GM23338 (cell line): ENCODE data around the gene SPATA20. TPM values are rescaled to one million over a fixed set of nuclear protein-coding genes. Genes with fewer than 3 reads are reported as not detected.

Experiments used
- ATAC-seq: fragments of 200-7000 bp; cut with Tn5 transposase; 3 replicates; pipeline ENCODE4 v1.9.1; 2020
- DNase-seq: peaks from one replicate; pipeline ENCODE4 v3.0.0-alpha.2; 2015; ENCODE audit warnings: low spot score
- H2AFZ ChIP-seq: fragments of 200-600 bp; sonication (generic); 2 replicates; pipeline ENCODE4 v1.8.0; 2016; ENCODE audit warnings: antibody characterized with exemption, mild to moderate bottlenecking, moderate library complexity
- H3F3A ChIP-seq: fragments of 200-600 bp; sonication (generic); replicated peaks from 2 replicates; pipeline ENCODE4 v1.8.0; 2017; ENCODE audit warnings: antibody characterized with exemption, mixed run types, low read depth
- H3K27ac ChIP-seq: fragments of 200-600 bp; sonication (generic); 2 replicates; pipeline ENCODE4 v1.6.1; 2016; ENCODE audit warnings: low read depth
- H3K27me3 ChIP-seq: fragments of 200-600 bp; sonication (generic); 2 replicates; pipeline ENCODE4 v1.8.0; 2016; ENCODE audit warnings: mild to moderate bottlenecking, mixed run types, moderate library complexity; ENCODE audit not compliant: insufficient read depth
- H3K36me3 ChIP-seq: fragments of 200-600 bp; sonication (generic); 2 replicates; pipeline ENCODE4 v1.8.0; 2016; ENCODE audit warnings: mild to moderate bottlenecking; ENCODE audit not compliant: insufficient read depth
- H3K4me1 ChIP-seq: fragments of 200-600 bp; sonication (generic); 2 replicates; pipeline ENCODE4 v1.8.0; 2016; ENCODE audit warnings: mild to moderate bottlenecking, moderate library complexity; ENCODE audit not compliant: insufficient read depth
- H3K4me2 ChIP-seq: fragments of 200-600 bp; sonication (generic); 2 replicates; pipeline ENCODE4 v1.7.1; 2017; ENCODE audit warnings: mixed run types
- H3K4me3 ChIP-seq: fragments of 200-600 bp; sonication (generic); 2 replicates; pipeline ENCODE4 v1.6.1; 2016; ENCODE audit warnings: mixed run types
- H3K79me2 ChIP-seq: fragments of 200-600 bp; sonication (generic); replicated peaks from 2 replicates; pipeline ENCODE4 v1.8.0; 2017; ENCODE audit warnings: mild to moderate bottlenecking; ENCODE audit not compliant: insufficient read depth
- H3K9me2 ChIP-seq: fragments of 200-600 bp; sonication (generic); 2 replicates; pipeline ENCODE4 v1.8.0; 2017; ENCODE audit not compliant: insufficient read depth
- H4K20me1 ChIP-seq: fragments of 200-600 bp; sonication (generic); replicated peaks from 2 replicates; pipeline ENCODE4 v1.8.0; 2017; ENCODE audit warnings: mild to moderate bottlenecking; ENCODE audit not compliant: insufficient read depth
- H3K27ac Mint-ChIP-seq: 2 replicates; pipeline ENCODE4 v1.8.0; 2020; ENCODE audit warnings: inconsistent platforms, mild to moderate bottlenecking, moderate library complexity, mixed read lengths
- H3K27me3 Mint-ChIP-seq: 3 replicates; pipeline ENCODE4 v1.8.0; 2022; ENCODE audit warnings: low read depth, mild to moderate bottlenecking, moderate library complexity, mixed read lengths, inconsistent platforms; ENCODE audit not compliant: insufficient read depth, poor library complexity
- H3K36me3 Mint-ChIP-seq: 3 replicates; pipeline ENCODE4 v1.8.0; 2021; ENCODE audit warnings: low read depth, mild to moderate bottlenecking, inconsistent platforms, moderate library complexity, mixed read lengths
- H3K4me1 Mint-ChIP-seq: 3 replicates; pipeline ENCODE4 v1.8.0; 2020; ENCODE audit warnings: mild to moderate bottlenecking, inconsistent platforms, mixed read lengths
- H3K4me3 Mint-ChIP-seq: 3 replicates; pipeline ENCODE4 v1.8.0; 2021; ENCODE audit warnings: moderate library complexity, mild to moderate bottlenecking, inconsistent platforms, mixed read lengths
- H3K9me3 Mint-ChIP-seq: 3 replicates; pipeline ENCODE4 v1.8.0; 2020; ENCODE audit warnings: moderate library complexity, mild to moderate bottlenecking, inconsistent platforms, mixed read lengths
- CREB1 ChIP-seq: fragments of 250-450 bp; sonication (Bioruptor Pico); IDR thresholded peaks from 2 replicates; pipeline ENCODE4 v1.5.0; 2020; ENCODE audit warnings: low read depth, mild to moderate bottlenecking, moderate library complexity
- NANOG ChIP-seq: IDR thresholded peaks from 2 replicates; pipeline ENCODE4 v1.6.1; 2016; ENCODE audit warnings: antibody characterized with exemption, borderline replicate concordance
- polyA plus RNA-seq: library from polyadenylated mRNA; unstranded; fragments of >200 nt; fragmentation: Nextera tagmentation; extraction: Ambion mirVana; gene quantifications from 2 replicates; pipeline ENCODE4 v1.2.1, GENCODE V29; 2016
- total RNA-seq: library from RNA; depleted of rRNA; stranded (reverse); fragments of >200 nt; shearing (Covaris generic); gene quantifications from 2 replicates; pipeline ENCODE4 v1.2.3, GENCODE V29; 2014
- TF ChIP-seq, protein P1 (sequence below): fragments of 250-450 bp; sonication (Bioruptor Pico); IDR thresholded peaks from 2 replicates; pipeline ENCODE4 v1.5.0; 2020; ENCODE audit warnings: mild to moderate bottlenecking, moderate library complexity

Gene SPATA20
- total and polyA plus RNA-seq, 2 experiments from 2014 or later: 13.8 to 32.7 TPM

DNA sequence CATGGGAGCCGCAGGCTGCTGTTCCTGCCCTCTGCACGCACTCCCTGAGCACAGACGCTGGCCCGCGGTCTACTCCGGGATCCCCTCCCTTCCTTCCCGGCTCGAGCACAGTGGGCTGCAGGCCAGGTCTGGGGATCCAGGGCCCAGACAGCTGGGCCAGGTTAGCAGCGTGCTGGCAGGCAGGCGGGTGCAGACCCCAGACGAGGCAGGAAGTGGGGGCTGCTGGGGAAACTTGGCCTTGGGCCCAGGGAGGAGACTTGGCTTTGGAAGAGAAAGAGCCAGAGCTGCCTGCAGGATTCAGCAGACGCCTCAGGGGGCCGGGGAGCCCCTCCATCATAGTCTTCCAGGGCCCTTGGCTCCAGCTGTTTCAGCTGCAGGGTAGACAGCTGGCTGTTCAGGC lies 57.5 kb downstream of the SPATA20 start:
- H3K4me3 ChIP-seq: no peak overlapping the region

More for the DNA sequence above, 57.5 kb downstream of the SPATA20 start:
- Mint-ChIP-seq H3K4me3 (no peak overlapping the region), H3K9me3 (no peaks in the 10 kb centered on the region; the same call in 2 of the 3 replicates), H3K27me3 (peaks cover 18% of the 10 kb centered on the region), H3K36me3 (no peaks in the 10 kb centered on the region; the same call in 2 of the 3 replicates), H3K27ac (no peak overlapping the region), H3K4me1 (peaks cover 32% of the 10 kb centered on the region)
- DNase-seq (peak; percentile 62), ATAC-seq (peak; percentile 79)
- Histone ChIP-seq H3F3A (no peaks in the 10 kb centered on the region), H3K27me3 (no peaks in the 10 kb centered on the region), H3K4me2 (no peak overlapping the region), H3K9me2 (no peaks in the 10 kb centered on the region), H3K4me1 (peaks cover 4% of the 10 kb centered on the region; the same call in 1 of the 2 replicates), H3K27ac (no peak overlapping the region), H3K79me2 (no peaks in the 10 kb centered on the region), H3K36me3 (no peaks in the 10 kb centered on the region), H2AFZ (no peak overlapping the region), H4K20me1 (no peaks in the 10 kb centered on the region)
- TF ChIP-seq CREB1: no peak
- TF ChIP-seq NANOG: no peak
- TF ChIP-seq, protein P1, sequence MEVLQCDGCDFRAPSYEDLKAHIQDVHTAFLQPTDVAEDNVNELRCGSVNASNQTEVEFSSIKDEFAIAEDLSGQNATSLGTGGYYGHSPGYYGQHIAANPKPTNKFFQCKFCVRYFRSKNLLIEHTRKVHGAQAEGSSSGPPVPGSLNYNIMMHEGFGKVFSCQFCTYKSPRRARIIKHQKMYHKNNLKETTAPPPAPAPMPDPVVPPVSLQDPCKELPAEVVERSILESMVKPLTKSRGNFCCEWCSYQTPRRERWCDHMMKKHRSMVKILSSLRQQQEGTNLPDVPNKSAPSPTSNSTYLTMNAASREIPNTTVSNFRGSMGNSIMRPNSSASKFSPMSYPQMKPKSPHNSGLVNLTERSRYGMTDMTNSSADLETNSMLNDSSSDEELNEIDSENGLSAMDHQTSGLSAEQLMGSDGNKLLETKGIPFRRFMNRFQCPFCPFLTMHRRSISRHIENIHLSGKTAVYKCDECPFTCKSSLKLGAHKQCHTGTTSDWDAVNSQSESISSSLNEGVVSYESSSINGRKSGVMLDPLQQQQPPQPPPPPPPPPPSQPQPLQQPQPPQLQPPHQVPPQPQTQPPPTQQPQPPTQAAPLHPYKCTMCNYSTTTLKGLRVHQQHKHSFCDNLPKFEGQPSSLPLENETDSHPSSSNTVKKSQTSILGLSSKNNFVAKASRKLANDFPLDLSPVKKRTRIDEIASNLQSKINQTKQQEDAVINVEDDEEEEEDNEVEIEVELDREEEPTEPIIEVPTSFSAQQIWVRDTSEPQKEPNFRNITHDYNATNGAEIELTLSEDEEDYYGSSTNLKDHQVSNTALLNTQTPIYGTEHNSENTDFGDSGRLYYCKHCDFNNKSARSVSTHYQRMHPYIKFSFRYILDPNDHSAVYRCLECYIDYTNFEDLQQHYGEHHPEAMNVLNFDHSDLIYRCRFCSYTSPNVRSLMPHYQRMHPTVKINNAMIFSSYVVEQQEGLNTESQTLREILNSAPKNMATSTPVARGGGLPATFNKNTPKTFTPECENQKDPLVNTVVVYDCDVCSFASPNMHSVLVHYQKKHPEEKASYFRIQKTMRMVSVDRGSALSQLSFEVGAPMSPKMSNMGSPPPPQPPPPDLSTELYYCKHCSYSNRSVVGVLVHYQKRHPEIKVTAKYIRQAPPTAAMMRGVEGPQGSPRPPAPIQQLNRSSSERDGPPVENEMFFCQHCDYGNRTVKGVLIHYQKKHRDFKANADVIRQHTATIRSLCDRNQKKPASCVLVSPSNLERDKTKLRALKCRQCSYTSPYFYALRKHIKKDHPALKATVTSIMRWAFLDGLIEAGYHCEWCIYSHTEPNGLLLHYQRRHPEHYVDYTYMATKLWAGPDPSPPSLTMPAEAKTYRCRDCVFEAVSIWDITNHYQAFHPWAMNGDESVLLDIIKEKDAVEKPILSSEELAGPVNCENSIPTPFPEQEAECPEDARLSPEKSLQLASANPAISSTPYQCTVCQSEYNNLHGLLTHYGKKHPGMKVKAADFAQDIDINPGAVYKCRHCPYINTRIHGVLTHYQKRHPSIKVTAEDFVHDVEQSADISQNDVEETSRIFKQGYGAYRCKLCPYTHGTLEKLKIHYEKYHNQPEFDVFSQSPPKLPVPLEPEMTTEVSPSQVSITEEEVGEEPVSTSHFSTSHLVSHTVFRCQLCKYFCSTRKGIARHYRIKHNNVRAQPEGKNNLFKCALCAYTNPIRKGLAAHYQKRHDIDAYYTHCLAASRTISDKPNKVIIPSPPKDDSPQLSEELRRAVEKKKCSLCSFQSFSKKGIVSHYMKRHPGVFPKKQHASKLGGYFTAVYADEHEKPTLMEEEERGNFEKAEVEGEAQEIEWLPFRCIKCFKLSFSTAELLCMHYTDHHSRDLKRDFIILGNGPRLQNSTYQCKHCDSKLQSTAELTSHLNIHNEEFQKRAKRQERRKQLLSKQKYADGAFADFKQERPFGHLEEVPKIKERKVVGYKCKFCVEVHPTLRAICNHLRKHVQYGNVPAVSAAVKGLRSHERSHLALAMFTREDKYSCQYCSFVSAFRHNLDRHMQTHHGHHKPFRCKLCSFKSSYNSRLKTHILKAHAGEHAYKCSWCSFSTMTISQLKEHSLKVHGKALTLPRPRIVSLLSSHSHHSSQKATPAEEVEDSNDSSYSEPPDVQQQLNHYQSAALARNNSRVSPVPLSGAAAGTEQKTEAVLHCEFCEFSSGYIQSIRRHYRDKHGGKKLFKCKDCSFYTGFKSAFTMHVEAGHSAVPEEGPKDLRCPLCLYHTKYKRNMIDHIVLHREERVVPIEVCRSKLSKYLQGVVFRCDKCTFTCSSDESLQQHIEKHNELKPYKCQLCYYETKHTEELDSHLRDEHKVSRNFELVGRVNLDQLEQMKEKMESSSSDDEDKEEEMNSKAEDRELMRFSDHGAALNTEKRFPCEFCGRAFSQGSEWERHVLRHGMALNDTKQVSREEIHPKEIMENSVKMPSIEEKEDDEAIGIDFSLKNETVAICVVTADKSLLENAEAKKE (CRISPR knock-in tag): no peak
